Measurements from ENCODE around the gene KIF3A.

DNA sequence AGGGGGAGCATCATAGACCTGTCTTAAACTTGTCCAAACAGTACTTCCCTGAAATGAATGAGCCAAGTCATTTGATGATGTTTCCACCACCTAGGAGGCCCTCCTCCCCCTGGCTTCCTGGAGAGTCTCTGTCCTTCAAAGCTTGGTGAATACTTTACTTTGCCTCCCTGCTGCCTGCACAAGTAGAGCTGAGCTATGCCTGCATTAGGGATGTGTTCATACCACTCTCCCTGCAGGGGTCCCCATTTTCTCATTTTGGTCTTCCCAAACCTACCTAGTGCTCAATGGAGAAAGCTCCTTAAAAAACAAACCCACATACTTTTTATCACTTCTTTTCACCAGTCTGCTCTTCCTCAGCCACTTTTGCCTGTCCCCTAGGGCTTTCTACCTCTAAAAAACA is 17.6 kb upstream of the KIF3A start:
- no peak for TF ChIP-seq ZNF8 (CRISPR knock-in tag; IDR thresholded peaks at IDR 0.05)
- TF ChIP-seq SNAI2 (CRISPR knock-in tag; IDR thresholded peaks at IDR 0.05): no peak
- no peak for TF ChIP-seq ESRRG (CRISPR knock-in tag; IDR thresholded peaks at IDR 0.05)
- no peak for TF ChIP-seq ZNF565 (CRISPR knock-in tag; conservative IDR thresholded peaks at IDR 0.05; ENCODE audit: low read depth)
- no peak for TF ChIP-seq RARB (CRISPR knock-in tag; IDR thresholded peaks at IDR 0.05)
- TF ChIP-seq, protein P1, sequence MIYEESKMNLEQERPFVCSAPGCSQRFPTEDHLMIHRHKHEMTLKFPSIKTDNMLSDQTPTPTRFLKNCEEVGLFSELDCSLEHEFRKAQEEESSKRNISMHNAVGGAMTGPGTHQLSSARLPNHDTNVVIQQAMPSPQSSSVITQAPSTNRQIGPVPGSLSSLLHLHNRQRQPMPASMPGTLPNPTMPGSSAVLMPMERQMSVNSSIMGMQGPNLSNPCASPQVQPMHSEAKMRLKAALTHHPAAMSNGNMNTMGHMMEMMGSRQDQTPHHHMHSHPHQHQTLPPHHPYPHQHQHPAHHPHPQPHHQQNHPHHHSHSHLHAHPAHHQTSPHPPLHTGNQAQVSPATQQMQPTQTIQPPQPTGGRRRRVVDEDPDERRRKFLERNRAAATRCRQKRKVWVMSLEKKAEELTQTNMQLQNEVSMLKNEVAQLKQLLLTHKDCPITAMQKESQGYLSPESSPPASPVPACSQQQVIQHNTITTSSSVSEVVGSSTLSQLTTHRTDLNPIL (CRISPR knock-in tag; IDR thresholded peaks at IDR 0.05; ENCODE audit: low read depth): no peak
- no peak for TF ChIP-seq ZFP30 (CRISPR knock-in tag; IDR thresholded peaks at IDR 0.05)
- no peak for TF ChIP-seq ZFP3 (CRISPR knock-in tag; IDR thresholded peaks at IDR 0.05)
- TF ChIP-seq GLIS3 (CRISPR knock-in tag; IDR thresholded peaks at IDR 0.05): no peak
- TF ChIP-seq, protein P2, sequence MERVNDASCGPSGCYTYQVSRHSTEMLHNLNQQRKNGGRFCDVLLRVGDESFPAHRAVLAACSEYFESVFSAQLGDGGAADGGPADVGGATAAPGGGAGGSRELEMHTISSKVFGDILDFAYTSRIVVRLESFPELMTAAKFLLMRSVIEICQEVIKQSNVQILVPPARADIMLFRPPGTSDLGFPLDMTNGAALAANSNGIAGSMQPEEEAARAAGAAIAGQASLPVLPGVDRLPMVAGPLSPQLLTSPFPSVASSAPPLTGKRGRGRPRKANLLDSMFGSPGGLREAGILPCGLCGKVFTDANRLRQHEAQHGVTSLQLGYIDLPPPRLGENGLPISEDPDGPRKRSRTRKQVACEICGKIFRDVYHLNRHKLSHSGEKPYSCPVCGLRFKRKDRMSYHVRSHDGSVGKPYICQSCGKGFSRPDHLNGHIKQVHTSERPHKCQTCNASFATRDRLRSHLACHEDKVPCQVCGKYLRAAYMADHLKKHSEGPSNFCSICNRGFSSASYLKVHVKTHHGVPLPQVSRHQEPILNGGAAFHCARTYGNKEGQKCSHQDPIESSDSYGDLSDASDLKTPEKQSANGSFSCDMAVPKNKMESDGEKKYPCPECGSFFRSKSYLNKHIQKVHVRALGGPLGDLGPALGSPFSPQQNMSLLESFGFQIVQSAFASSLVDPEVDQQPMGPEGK (CRISPR knock-in tag; IDR thresholded peaks at IDR 0.05; ENCODE audit: borderline replicate concordance): no peak
- TF ChIP-seq TCF4 (CRISPR knock-in tag; IDR thresholded peaks at IDR 0.05; ENCODE audit: borderline replicate concordance): no peak
- TF ChIP-seq BACH2 (CRISPR knock-in tag; IDR thresholded peaks at IDR 0.05; ENCODE audit: borderline replicate concordance): no peak
- TF ChIP-seq ZC3H10 (CRISPR knock-in tag; IDR thresholded peaks at IDR 0.05): no peak
- TF ChIP-seq CSDC2 (CRISPR knock-in tag; IDR thresholded peaks at IDR 0.05): no peak

Measured in SK-N-SH treated with all-trans-retinoic acid at 6 μM for 48 hours (cell line).